IPS-20b (cell line): ENCODE results near the gene TMEM184B.

Experiments used
- H3K27ac ChIP-seq: one replicate; pipeline ENCODE4 v1.5.1; 2013; ENCODE audit warnings: low read length
- H3K27me3 ChIP-seq: 2 replicates; pipeline ENCODE4 v1.6.1; 2013; ENCODE audit warnings: mild to moderate bottlenecking, low read length, inconsistent platforms; ENCODE audit not compliant: insufficient read depth
- H3K36me3 ChIP-seq: 2 replicates; pipeline ENCODE4 v1.6.1; 2013; ENCODE audit warnings: low read depth, mild to moderate bottlenecking, inconsistent platforms, low read length, moderate library complexity; ENCODE audit not compliant: insufficient read depth
- H3K4me1 ChIP-seq: 2 replicates; pipeline ENCODE4 v1.6.1; 2013; ENCODE audit warnings: mild to moderate bottlenecking, control low read depth, inconsistent platforms, low read length, moderate library complexity; ENCODE audit not compliant: insufficient read depth
- H3K4me3 ChIP-seq: 2 replicates; pipeline ENCODE4 v1.5.1; 2013; ENCODE audit warnings: mild to moderate bottlenecking, low read length, inconsistent platforms
- H3K9ac ChIP-seq: 2 replicates; pipeline ENCODE4 v1.6.1; 2013; ENCODE audit warnings: low read depth, mild to moderate bottlenecking, inconsistent platforms, low read length, moderate library complexity
- H3K9me3 ChIP-seq: 2 replicates; pipeline ENCODE4 v1.6.1; 2013; ENCODE audit warnings: mild to moderate bottlenecking, low read depth, low read length, inconsistent platforms; ENCODE audit not compliant: insufficient read depth

The TMEM184B gene

GRCh38 chr22:38214302-38215056 lies 58.3 kb downstream of the TMEM184B start:
- Histone ChIP-seq H3K9me3 (no peaks in the 10 kb centered on the region), H3K9ac (peak overlapping the region; percentile 53; the same call in 1 of the 2 replicates), H3K36me3 (no peaks in the 10 kb centered on the region), H3K27ac (no peak overlapping the region), H3K4me3 (peak overlapping the region; percentile 64), H3K4me1 (peaks cover 17% of the 10 kb centered on the region), H3K27me3 (peaks cover 16% of the 10 kb centered on the region)

GRCh38 chr22:38213990-38214301 lies 58.9 kb downstream of the TMEM184B start:
- Histone ChIP-seq H3K27ac (no peak overlapping the region), H3K36me3 (no peaks in the 10 kb centered on the region), H3K9me3 (no peaks in the 10 kb centered on the region), H3K4me1 (peaks cover 13% of the 10 kb centered on the region), H3K27me3 (peaks cover 16% of the 10 kb centered on the region), H3K4me3 (peak overlapping the region; percentile 64; the same call in 1 of the 2 replicates), H3K9ac (no peak overlapping the region; the same call in 1 of the 2 replicates)

- Histone ChIP-seq H3K36me3 (no peaks in the 10 kb centered on the region), H3K9me3 (no peaks in the 10 kb centered on the region), H3K4me1 (peaks cover 12% of the 10 kb centered on the region), H3K9ac (no peak overlapping the region), H3K4me3 (peak overlapping the region; percentile 64; the same call in 1 of the 2 replicates), H3K27me3 (peaks cover 16% of the 10 kb centered on the region), H3K27ac (no peak overlapping the region)
These were observed 59.4 kb downstream of the TMEM184B start for GRCh38 chr22:38213319-38213989.

GRCh38 chr22:38212442-38212841 lies 60.4 kb downstream of the TMEM184B start:
- Histone ChIP-seq H3K36me3 (no peaks in the 10 kb centered on the region), H3K27ac (no peak overlapping the region), H3K9me3 (no peaks in the 10 kb centered on the region), H3K4me1 (peaks cover 5% of the 10 kb centered on the region; the same call in 1 of the 2 replicates), H3K9ac (no peak overlapping the region), H3K27me3 (peaks cover 16% of the 10 kb centered on the region), H3K4me3 (no peak overlapping the region)

- Histone ChIP-seq H3K9me3 (no peaks in the 10 kb centered on the region), H3K27me3 (peaks cover 16% of the 10 kb centered on the region), H3K4me1 (peaks cover 5% of the 10 kb centered on the region; the same call in 1 of the 2 replicates), H3K27ac (no peak overlapping the region), H3K9ac (no peak overlapping the region), H3K36me3 (no peaks in the 10 kb centered on the region), H3K4me3 (no peak overlapping the region)
These were observed 61.3 kb downstream of the TMEM184B start for GRCh38 chr22:38211556-38211955.

- Histone ChIP-seq H3K27ac (no peak overlapping the region), H3K36me3 (no peaks in the 10 kb centered on the region), H3K4me3 (no peak overlapping the region), H3K4me1 (no peaks in the 10 kb centered on the region), H3K27me3 (peaks cover 14% of the 10 kb centered on the region), H3K9me3 (no peaks in the 10 kb centered on the region), H3K9ac (no peak overlapping the region)
These were observed 64.2 kb downstream of the TMEM184B start for GRCh38 chr22:38208551-38208968.

- Histone ChIP-seq H3K36me3 (no peaks in the 10 kb centered on the region), H3K4me3 (no peak overlapping the region)
These were observed 64.8 kb downstream of the TMEM184B start for GRCh38 chr22:38207898-38208432.

GRCh38 chr22:38205261-38206128 lies 67.3 kb downstream of the TMEM184B start:
- Histone ChIP-seq H3K27ac (no peak overlapping the region), H3K4me3 (no peak overlapping the region), H3K4me1 (peaks cover 4% of the 10 kb centered on the region; the same call in 1 of the 2 replicates), H3K36me3 (no peaks in the 10 kb centered on the region), H3K9ac (no peak overlapping the region), H3K27me3 (peaks cover 30% of the 10 kb centered on the region), H3K9me3 (no peaks in the 10 kb centered on the region)

More at GRCh38 chr22:38207898-38208432, 64.8 kb downstream of the TMEM184B start:
- Histone ChIP-seq H3K9ac (no peak overlapping the region), H3K27me3 (peaks cover 14% of the 10 kb centered on the region), H3K27ac (no peak overlapping the region), H3K4me1 (peaks cover 3% of the 10 kb centered on the region; the same call in 1 of the 2 replicates), H3K9me3 (no peaks in the 10 kb centered on the region)

- H3K4me3 ChIP-seq: no peak overlapping the region
- no peaks in the 10 kb centered on the region for H3K36me3 ChIP-seq
- no peak overlapping the region for H3K27ac ChIP-seq
- H3K9me3 ChIP-seq: no peaks in the 10 kb centered on the region
- peaks cover 30% of the 10 kb centered on the region for H3K27me3 ChIP-seq
- H3K9ac ChIP-seq: no peak overlapping the region
- peaks cover 4% of the 10 kb centered on the region; the same call in 1 of the 2 replicates for H3K4me1 ChIP-seq
These were observed 68.0 kb downstream of the TMEM184B start for GRCh38 chr22:38204784-38205183.

GRCh38 chr22:38203855-38204514 lies 68.8 kb downstream of the TMEM184B start:
- Histone ChIP-seq H3K27ac (no peak overlapping the region), H3K9me3 (no peaks in the 10 kb centered on the region), H3K9ac (no peak overlapping the region), H3K4me3 (no peak overlapping the region), H3K36me3 (no peaks in the 10 kb centered on the region), H3K4me1 (peaks cover 4% of the 10 kb centered on the region; the same call in 1 of the 2 replicates), H3K27me3 (peaks cover 30% of the 10 kb centered on the region)
